Testis (tissue), 2 donors: ENCODE data around the gene NHLH2.

Experiments used
- CTCF ChIP-seq, 3 experiments: fragments of 450-650 bp in 2 of 3; fragments of 200-600 bp in 1 of 3; sonication (generic) in 1 of 3; IDR thresholded peaks; one replicate each; pipeline ENCODE4 v1.5.1; 2016 to 2019; ENCODE audit warnings: antibody characterized with exemption in 3 of 3, mild to moderate bottlenecking in 2 of 3, moderate library complexity in 1 of 3
- POLR2A ChIP-seq: fragments of 450-650 bp; IDR thresholded peaks from one replicate; pipeline ENCODE4 v1.6.1; 2017; ENCODE audit warnings: antibody characterized with exemption, mild to moderate bottlenecking, moderate library complexity

GRCh38 chr1:115837740-115838421 is 3.0 kb downstream of the NHLH2 start:
- TF ChIP-seq POLR2A (no peak), CTCF (IDR thresholded peaks at IDR 0.05) (no peak)
